ENCODE measurements around the gene SPATA2L. TPM values are rescaled to one million over a fixed set of nuclear protein-coding genes. Genes with fewer than 3 reads are reported as not detected.

The SPATA2L gene
- total and polyA plus RNA-seq, 2 of the 13 experiments (the other 11 are each of a cell fraction or from before 2014, with no cell fraction given): 9.1 to 20.7 TPM

GRCh38 chr16:89732918-89733242 is 31.4 kb upstream of the SPATA2L start (continued):
- TF ChIP-seq ZBTB20 (CRISPR knock-in tag; IDR thresholded peaks at IDR 0.05; ENCODE audit: borderline replicate concordance, low read depth) (no peak), AGO2 (optimal IDR thresholded peaks at IDR 0.05; ENCODE audit: low read depth, low read length) (peak; percentile 86), PITX1 (CRISPR knock-in tag; IDR thresholded peaks at IDR 0.05) (0 out of 2 replicates have a peak, but pooled peaks have one; percentile 17)

GRCh38 chr16:89732142-89732917 is 30.8 kb upstream of the SPATA2L start:
- BruUV-seq (replicated peaks): no TSS peak
- no peak for FAIRE-seq
- H3K4me2 ChIP-seq (ENCODE audit: low read depth, low read length): no peak overlapping the region
- peaks cover 35 to 71% of the 10 kb centered on the region in 2 experiments for H3K36me3 ChIP-seq (replicated peaks in 1 of 2; ENCODE audit: control insufficient read depth in 1 of 2, insufficient read depth in 2 of 2, low read length in 2 of 2)
- intact Hi-C loops (cut with micrococcal nuclease; ENCODE audit: unreplicated experiment) (no loop called here), in situ Hi-C loops (cut with HindIII; ENCODE audit: extremely low pct_ligation_motif_present, low pct_unique_long_range_greater_than_20kb) (no loop called here)
- H3K4me3 ChIP-seq (replicated peaks in 1 of 3; ENCODE audit: insufficient read depth in 1 of 3, low read depth in 2 of 3, low read length in 3 of 3): no peak overlapping the region
- no peaks in the 10 kb centered on the region for H3K9me3 ChIP-seq (ENCODE audit: low read length)
- H3K79me2 ChIP-seq (ENCODE audit: insufficient read depth, low read length): no peaks in the 10 kb centered on the region
- no peak overlapping the region for H3K27ac ChIP-seq (ENCODE audit: extremely low read length, insufficient read depth, low read length)
- 91% methylated on average over 23 of the region's 24 CpGs for WGBS (ENCODE audit: low lambda C conversion rate)
- peak; percentile 3 for ATAC-seq
- no peaks in the 10 kb centered on the region for H4K20me1 ChIP-seq (ENCODE audit: insufficient read depth, low read length)
- CTCF ChIA-PET (ENCODE audit: low intra/inter-chr PET ratio, low total read pairs): no interaction called here
- no peak overlapping the region for H2AFZ ChIP-seq (ENCODE audit: low read length)
- DNase-seq (ENCODE audit: low spot score): no peak
- no peaks in the 10 kb centered on the region for H3K27me3 ChIP-seq (ENCODE audit: control insufficient read depth in 1 of 2, insufficient read depth in 2 of 2, low read length in 2 of 2)
- H3K9ac ChIP-seq (ENCODE audit: insufficient read depth, low read depth, low read length): no peak overlapping the region
- peaks cover 21% of the 10 kb centered on the region for H3K4me1 ChIP-seq (ENCODE audit: insufficient read depth, low read length)
- POLR2A ChIA-PET: no interaction called here
- TF ChIP-seq ZNF605 (CRISPR knock-in tag; IDR thresholded peaks at IDR 0.05) (no peak), AGO2 (optimal IDR thresholded peaks at IDR 0.05; ENCODE audit: low read depth, low read length) (peak; percentile 97), SIX4 (CRISPR knock-in tag; IDR thresholded peaks at IDR 0.05) (no peak), PCBP1 (IDR thresholded peaks at IDR 0.05; ENCODE audit: borderline replicate concordance, low read depth, low read length) (0 out of 2 replicates have a peak, but pooled peaks have one; percentile 57), NONO (IDR thresholded peaks at IDR 0.05) (no peak), NONO (CRISPR knock-in tag; conservative IDR thresholded peaks at IDR 0.05) (peak; percentile 11; the same call in 1 of the 2 replicates), ZMAT5 (CRISPR knock-in tag; IDR thresholded peaks at IDR 0.05; ENCODE audit: borderline replicate concordance, low read depth) (no peak), POLR2AphosphoS5 (IDR thresholded peaks at IDR 0.05; ENCODE audit: low read depth, low read length) (peak; percentile 23; the same call in 1 of the 2 replicates), CSRNP2 (CRISPR knock-in tag; conservative IDR thresholded peaks at IDR 0.05; ENCODE audit: low read depth) (0 out of 2 replicates have a peak, but pooled peaks have one; percentile 15), ZFP91 (CRISPR knock-in tag; IDR thresholded peaks at IDR 0.05; ENCODE audit: borderline replicate concordance) (0 out of 2 replicates have a peak, but pooled peaks have one; percentile 9), MIER2 (CRISPR knock-in tag; IDR thresholded peaks at IDR 0.05) (no peak), POLR2A (IDR thresholded peaks at IDR 0.05; ENCODE audit: insufficient read depth in 1 of 2, low read depth in 2 of 2, low read length in 2 of 2) (peak in 1 of 2 experiments; percentile 40; a peak in 1 of 4 replicates), ZBTB39 (CRISPR knock-in tag; IDR thresholded peaks at IDR 0.05) (peak; percentile 41; the same call in 1 of the 2 replicates), PITX1 (CRISPR knock-in tag; IDR thresholded peaks at IDR 0.05) (0 out of 2 replicates have a peak, but pooled peaks have one; percentile 11)
